OCI-LY7 (cell line): Measurements from ENCODE around the gene FOXP1. TPM values are rescaled to one million over a fixed set of nuclear protein-coding genes. Genes with fewer than 3 reads are reported as not detected.

ENCODE experiments used
- BruUV-seq: library from RNA; stranded (reverse); fragments of 400-500 nt; replicated peaks from 2 replicates; lab custom pipeline; 2021; lab: Mats Ljungman, UMichigan
- CTCF ChIA-PET: fragments of 300-600 bp; sonication (Branson Sonifier 250); formaldehyde crosslinking; loops from one replicate; lab custom pipeline; 2022; ENCODE audit warnings: antibody characterized with exemption; ENCODE audit not compliant: unreplicated experiment; lab: Charles Lee
- POLR2A ChIA-PET: fragments of 300-600 bp; sonication (Branson Sonifier 250); formaldehyde crosslinking; loops from one replicate; lab custom pipeline; 2022; ENCODE audit warnings: antibody characterized with exemption; lab: Charles Lee
- DNase-seq: peaks from one replicate; pipeline ENCODE4 v3.0.0-alpha.2; 2015; ENCODE audit warnings: low spot score
- H2AFZ ChIP-seq: fragments of 200-600 bp; sonication (generic), shearing (Covaris generic); 2 replicates; pipeline ENCODE4 v1.6.1; 2014; ENCODE audit warnings: mild to moderate bottlenecking, antibody characterized with exemption, low read length, moderate library complexity
- H3K27ac ChIP-seq: fragments of 200-600 bp; sonication (generic); 2 replicates; pipeline ENCODE4 v1.5.1; 2014; ENCODE audit warnings: mixed run types, low read depth, mild to moderate bottlenecking, moderate library complexity, low read length, inconsistent platforms; ENCODE audit not compliant: poor library complexity, severe bottlenecking
- H3K36me3 ChIP-seq: fragments of 200-600 bp; sonication (generic); 2 replicates; pipeline ENCODE4 v1.6.1; 2014; ENCODE audit warnings: mild to moderate bottlenecking, antibody characterized with exemption, low read length, moderate library complexity, mixed read lengths; ENCODE audit not compliant: insufficient read depth
- H3K4me1 ChIP-seq: fragments of 200-600 bp; sonication (generic); 2 replicates; pipeline ENCODE4 v1.5.1; 2014; ENCODE audit warnings: mild to moderate bottlenecking, low read length; ENCODE audit not compliant: insufficient read depth, poor library complexity, severe bottlenecking
- H3K4me2 ChIP-seq: fragments of 200-600 bp; sonication (generic); 2 replicates; pipeline ENCODE4 v1.6.1; 2014; ENCODE audit warnings: mild to moderate bottlenecking, low read length
- H3K4me3 ChIP-seq: fragments of 200-600 bp; sonication (generic); 2 replicates; pipeline ENCODE4 v1.5.1; 2014; ENCODE audit warnings: mild to moderate bottlenecking, low read depth, low read length; ENCODE audit not compliant: poor library complexity, severe bottlenecking
- H3K79me2 ChIP-seq: fragments of 200-600 bp; sonication (generic); 2 replicates; pipeline ENCODE4 v1.6.1; 2016; ENCODE audit warnings: low read depth, mild to moderate bottlenecking, low read length, moderate library complexity, mixed read lengths; ENCODE audit not compliant: insufficient read depth
- H3K9me2 ChIP-seq: fragments of 200-600 bp; sonication (generic); 2 replicates; pipeline ENCODE4 v1.6.1; 2016; ENCODE audit warnings: mild to moderate bottlenecking, low read length, mixed read lengths; ENCODE audit not compliant: insufficient read depth
- H3K9me3 ChIP-seq: fragments of 200-600 bp; sonication (generic); 2 replicates; pipeline ENCODE4 v1.6.1; 2014; ENCODE audit warnings: mild to moderate bottlenecking, mixed run types, low read length, mixed read lengths
- H4K20me1 ChIP-seq: fragments of 200-600 bp; sonication (generic); 2 replicates; pipeline ENCODE4 v1.6.1; 2014; ENCODE audit warnings: mild to moderate bottlenecking, antibody characterized with exemption, low read length, moderate library complexity, mixed read lengths; ENCODE audit not compliant: insufficient read depth
- CTCF ChIP-seq: fragments of 200-600 bp; sonication (generic); conservative IDR thresholded peaks from 2 replicates; pipeline ENCODE4 v1.5.1; 2014; ENCODE audit warnings: mild to moderate bottlenecking, antibody characterized with exemption, low read length, moderate library complexity, mixed read lengths
- EZH2phosphoT487 ChIP-seq: fragments of 200-600 bp; sonication (generic); IDR thresholded peaks from 2 replicates; pipeline ENCODE4 v1.6.1; 2018; ENCODE audit warnings: low read depth, borderline replicate concordance, mild to moderate bottlenecking, mixed run types, antibody characterized with exemption, low read length, moderate library complexity, mixed read lengths
- intact Hi-C: fragments of 100-400 bp; cut with micrococcal nuclease; formaldehyde crosslinking; loops from one replicate; pipeline ENCODE4 v1.10.0; 2022; ENCODE audit not compliant: unreplicated experiment
- total RNA-seq, 2 experiments: library from RNA; depleted of rRNA in 1 of 2; stranded (reverse); fragments of >200 nt in 1 of 2; shearing (Covaris generic) in 1 of 2; gene quantifications; 2 replicates each; pipeline ENCODE4 v1.2.3, GENCODE V29; 2014 to 2022

The FOXP1 gene
- total RNA-seq, 2 experiments from 2014 or later = 87.3 to 151 TPM

GRCh38 chr3:71166339-71167240 lies 416.9 kb downstream of the FOXP1 start:
- no peaks in the 10 kb centered on the region for H3K79me2 ChIP-seq
- no peak for DNase-seq
- no TSS peak for BruUV-seq
- no peak overlapping the region for H3K4me2 ChIP-seq
- H3K27ac ChIP-seq = no peak overlapping the region
- no peaks in the 10 kb centered on the region for H3K9me3 ChIP-seq
- ChIA-PET POLR2A (interaction anchor here (1.3 to 1.5 kb wide), 2 partner anchors 9 to 32 kb away, joined by 3 read pairs; no protein-coding TSS in a partner anchor), CTCF (no interaction called here)
- H3K4me1 ChIP-seq = peaks cover 14% of the 10 kb centered on the region
- H3K4me3 ChIP-seq = no peak overlapping the region
- peaks cover 11% of the 10 kb centered on the region for H3K36me3 ChIP-seq
- no peak overlapping the region for H2AFZ ChIP-seq
- intact Hi-C loops = no loop called here
- H4K20me1 ChIP-seq = no peaks in the 10 kb centered on the region; the same call in 1 of the 2 replicates
- TF ChIP-seq EZH2phosphoT487 (no peak), CTCF (no peak)
- H3K9me2 ChIP-seq = no peaks in the 10 kb centered on the region

GRCh38 chr3:71164881-71165280 lies 418.6 kb downstream of the FOXP1 start:
- H3K4me1 ChIP-seq = peaks cover 20% of the 10 kb centered on the region
- CTCF ChIA-PET = no interaction called here
- no peak overlapping the region for H3K4me3 ChIP-seq
- no peak overlapping the region for H3K4me2 ChIP-seq
- peaks cover 16% of the 10 kb centered on the region for H3K36me3 ChIP-seq
- H3K9me2 ChIP-seq = no peaks in the 10 kb centered on the region
- no peaks in the 10 kb centered on the region; the same call in 1 of the 2 replicates for H4K20me1 ChIP-seq
- BruUV-seq = no TSS peak
- H2AFZ ChIP-seq = no peak overlapping the region
- TF ChIP-seq CTCF (no peak), EZH2phosphoT487 (no peak)
- DNase-seq = no peak
- no peaks in the 10 kb centered on the region for H3K79me2 ChIP-seq
- intact Hi-C loops = no loop called here
- POLR2A ChIA-PET = interaction anchor here (0.5 to 1.5 kb wide), 7 partner anchors 12 to 794 kb away, joined by 3 to 7 read pairs (median 3); no protein-coding TSS in a partner anchor
- 0 out of 2 replicates have a peak, but pooled peaks cover 6% of the 10 kb centered on the region for H3K9me3 ChIP-seq
- H3K27ac ChIP-seq = no peak overlapping the region
